OCI-LY7 (cell line): ENCODE results near the gene C12orf42.

ENCODE experiments used
- CTCF ChIP-seq: fragments of 200-600 bp; sonication (generic); conservative IDR thresholded peaks from 2 replicates; pipeline ENCODE4 v1.5.1; 2014; ENCODE audit warnings: mild to moderate bottlenecking, antibody characterized with exemption, low read length, moderate library complexity, mixed read lengths
- EZH2phosphoT487 ChIP-seq: fragments of 200-600 bp; sonication (generic); IDR thresholded peaks from 2 replicates; pipeline ENCODE4 v1.6.1; 2018; ENCODE audit warnings: low read depth, borderline replicate concordance, mild to moderate bottlenecking, mixed run types, antibody characterized with exemption, low read length, moderate library complexity, mixed read lengths

- no peak for TF ChIP-seq CTCF
- TF ChIP-seq EZH2phosphoT487, result no peak
Observed at GRCh38 chr12:103301642-103302591, 193.9 kb downstream of the C12orf42 start.
